ENCODE results near the gene BLOC1S3.

The BLOC1S3 gene, protein sequence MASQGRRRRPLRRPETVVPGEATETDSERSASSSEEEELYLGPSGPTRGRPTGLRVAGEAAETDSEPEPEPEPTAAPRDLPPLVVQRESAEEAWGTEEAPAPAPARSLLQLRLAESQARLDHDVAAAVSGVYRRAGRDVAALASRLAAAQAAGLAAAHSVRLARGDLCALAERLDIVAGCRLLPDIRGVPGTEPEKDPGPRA

DNA sequence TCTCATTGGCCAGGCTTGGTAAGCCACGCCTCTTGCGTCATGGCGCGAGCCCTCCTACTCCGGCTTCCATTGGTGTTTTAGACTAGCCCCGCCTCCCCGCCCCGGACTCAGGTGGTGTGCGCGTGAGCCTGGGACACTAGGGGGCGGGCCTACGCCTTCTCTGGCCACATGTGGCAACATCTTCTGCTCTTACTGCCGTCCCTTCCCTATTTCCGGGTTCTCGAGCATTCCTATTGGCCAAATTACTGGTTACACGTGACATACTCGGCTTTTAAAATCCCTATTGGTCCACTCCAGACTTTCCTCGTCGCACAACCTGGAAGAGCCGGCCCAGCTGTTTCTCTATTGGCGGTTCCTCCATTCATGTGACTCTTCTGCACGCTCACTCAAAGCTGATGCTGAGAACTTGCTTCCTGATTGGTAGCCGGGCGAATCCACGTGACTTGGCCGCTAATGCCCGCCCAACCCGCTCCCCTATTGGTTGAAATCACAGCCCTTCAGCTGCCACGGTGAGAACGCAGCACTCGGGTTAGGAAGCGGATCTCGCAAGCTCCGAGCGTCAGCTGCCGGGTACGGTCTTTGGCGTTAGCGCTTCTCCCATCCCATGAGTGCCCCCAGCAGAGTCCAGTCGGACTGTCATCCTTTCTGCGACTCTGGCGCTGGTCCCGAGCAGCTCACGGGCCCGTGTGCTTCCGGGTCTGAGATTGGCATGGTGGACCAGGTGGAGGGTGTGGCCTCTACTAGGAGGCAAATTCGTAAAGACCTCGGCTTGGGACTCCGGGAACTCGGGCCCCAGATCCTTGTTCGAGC is at the start of gene BLOC1S3:
BLOC1S3 (plus strand) TSS at position 523 of the 810 bp plus-strand sequence. CDS start 513 bp downstream, outside the sequence.
- Mint-ChIP-seq H3K36me3 (ENCODE audit: low read depth) (peaks cover 8% of the 10 kb centered on the region), H3K4me3 (peak within 1 kb of the TSS; percentile 94), H3K27ac (peak within 1 kb of the TSS; percentile 97), H3K27me3 (ENCODE audit: low read depth, poor library complexity) (peaks cover 18% of the 10 kb centered on the region), H3K4me1 (peaks cover 44% of the 10 kb centered on the region), H3K9me3 (no peaks in the 10 kb centered on the region)
- TF ChIP-seq, protein P1, sequence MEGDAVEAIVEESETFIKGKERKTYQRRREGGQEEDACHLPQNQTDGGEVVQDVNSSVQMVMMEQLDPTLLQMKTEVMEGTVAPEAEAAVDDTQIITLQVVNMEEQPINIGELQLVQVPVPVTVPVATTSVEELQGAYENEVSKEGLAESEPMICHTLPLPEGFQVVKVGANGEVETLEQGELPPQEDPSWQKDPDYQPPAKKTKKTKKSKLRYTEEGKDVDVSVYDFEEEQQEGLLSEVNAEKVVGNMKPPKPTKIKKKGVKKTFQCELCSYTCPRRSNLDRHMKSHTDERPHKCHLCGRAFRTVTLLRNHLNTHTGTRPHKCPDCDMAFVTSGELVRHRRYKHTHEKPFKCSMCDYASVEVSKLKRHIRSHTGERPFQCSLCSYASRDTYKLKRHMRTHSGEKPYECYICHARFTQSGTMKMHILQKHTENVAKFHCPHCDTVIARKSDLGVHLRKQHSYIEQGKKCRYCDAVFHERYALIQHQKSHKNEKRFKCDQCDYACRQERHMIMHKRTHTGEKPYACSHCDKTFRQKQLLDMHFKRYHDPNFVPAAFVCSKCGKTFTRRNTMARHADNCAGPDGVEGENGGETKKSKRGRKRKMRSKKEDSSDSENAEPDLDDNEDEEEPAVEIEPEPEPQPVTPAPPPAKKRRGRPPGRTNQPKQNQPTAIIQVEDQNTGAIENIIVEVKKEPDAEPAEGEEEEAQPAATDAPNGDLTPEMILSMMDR (IDR thresholded peaks at IDR 0.05), result peak; percentile 38
- DNase-seq, result peak; percentile 100

DNA sequence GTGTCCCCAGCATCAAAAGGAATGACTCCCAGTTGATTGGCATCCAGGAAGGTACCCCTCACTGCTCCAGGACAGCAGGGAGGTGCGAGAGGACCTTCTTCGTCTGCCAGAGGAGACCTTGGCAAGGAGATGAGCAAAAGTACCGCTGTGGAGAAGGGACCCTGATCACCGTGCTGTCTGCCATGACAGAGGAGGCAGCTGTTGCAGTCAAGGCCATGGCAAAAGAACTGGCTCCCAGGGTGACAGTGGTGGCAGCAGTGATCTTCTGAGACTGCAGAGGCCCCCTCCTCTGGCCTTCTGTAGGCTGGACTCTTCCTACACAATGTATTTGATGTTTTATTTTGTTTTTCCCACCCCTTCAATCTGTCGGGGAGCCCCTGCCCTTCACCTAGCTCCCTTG is 49.8 kb upstream of the BLOC1S3 start:
- DNase-seq, result no peak
- Mint-ChIP-seq H3K4me1 (peaks cover 36% of the 10 kb centered on the region), H3K27ac (no peak overlapping the region), H3K36me3 (ENCODE audit: low read depth) (no peaks in the 10 kb centered on the region), H3K27me3 (ENCODE audit: low read depth, poor library complexity) (peaks cover 5% of the 10 kb centered on the region), H3K9me3 (no peaks in the 10 kb centered on the region), H3K4me3 (no peak overlapping the region)
- TF ChIP-seq, protein P1 (IDR thresholded peaks at IDR 0.05), result no peak

DNA sequence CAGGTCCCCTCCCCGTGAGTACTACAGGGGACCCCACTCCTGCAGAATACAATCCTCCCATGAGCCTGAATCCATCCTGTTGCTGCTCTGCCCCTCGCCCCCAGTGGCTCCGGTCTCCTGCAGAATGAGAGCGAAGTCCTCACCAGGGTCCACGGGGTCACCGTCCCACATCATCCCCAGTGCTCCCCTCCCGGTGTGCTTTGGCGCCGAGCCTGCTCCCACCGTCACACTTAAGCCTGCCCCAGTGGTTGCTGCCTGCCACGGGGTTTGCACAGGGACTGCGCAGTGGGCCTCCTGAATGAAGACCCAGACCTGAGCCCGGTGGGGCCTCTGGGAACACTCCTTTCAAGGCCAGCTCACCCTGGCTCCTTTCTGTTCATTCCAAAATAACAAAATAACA is 48.3 kb upstream of the BLOC1S3 start:
- H3K36me3 Mint-ChIP-seq (ENCODE audit: low read depth), result no peaks in the 10 kb centered on the region
- TF ChIP-seq, protein P1 (IDR thresholded peaks at IDR 0.05), result no peak
- H3K4me1 Mint-ChIP-seq, result peaks cover 42% of the 10 kb centered on the region
- no peak for DNase-seq
- H3K27me3 Mint-ChIP-seq (ENCODE audit: low read depth, poor library complexity), result peaks cover 2% of the 10 kb centered on the region
- H3K4me3 Mint-ChIP-seq, result no peak overlapping the region
- H3K9me3 Mint-ChIP-seq, result no peaks in the 10 kb centered on the region
- H3K27ac Mint-ChIP-seq, result no peak overlapping the region

DNA sequence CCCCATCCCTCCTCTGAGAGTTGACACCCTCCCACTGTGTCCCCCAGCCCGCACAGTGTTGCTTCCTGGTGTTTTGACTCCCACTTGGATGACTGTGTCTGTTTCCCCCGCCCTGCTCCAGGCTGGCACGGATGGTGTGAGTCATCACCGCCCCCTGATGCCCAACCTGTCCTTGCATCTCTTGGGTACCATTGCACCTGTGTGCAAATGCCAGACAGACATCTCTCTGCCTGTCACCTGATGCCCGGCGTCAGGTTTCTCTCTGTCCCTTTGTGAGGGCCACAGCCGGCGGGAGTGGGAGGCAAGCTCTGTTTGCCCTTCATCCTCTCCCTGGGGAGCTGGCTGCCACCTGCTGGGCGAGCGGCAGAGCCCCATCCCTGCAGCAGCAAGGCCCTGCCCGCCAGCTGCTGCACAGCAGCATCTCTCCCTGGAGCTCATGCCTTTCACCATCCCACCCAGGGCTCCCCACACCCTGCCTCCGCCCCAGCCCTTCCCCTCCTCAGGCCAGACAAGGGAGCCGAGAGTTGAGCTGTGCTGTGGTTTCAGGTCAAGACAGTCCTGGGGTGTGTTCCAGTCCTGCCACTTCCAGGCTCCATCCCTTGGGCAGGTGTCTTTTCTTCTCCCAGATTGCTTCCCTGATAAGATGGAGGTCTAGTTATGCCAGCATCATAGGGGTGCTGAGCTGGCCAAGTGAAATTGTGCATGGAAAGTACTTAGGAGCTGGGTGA is 47.5 kb upstream of the BLOC1S3 start:
- peak; percentile 38 for DNase-seq
- no peak overlapping the region for H3K4me3 Mint-ChIP-seq
- H3K36me3 Mint-ChIP-seq (ENCODE audit: low read depth), result no peaks in the 10 kb centered on the region
- H3K27ac Mint-ChIP-seq, result no peak overlapping the region
- TF ChIP-seq, protein P1 (IDR thresholded peaks at IDR 0.05), result no peak
- peaks cover 37% of the 10 kb centered on the region for H3K4me1 Mint-ChIP-seq
- H3K27me3 Mint-ChIP-seq (ENCODE audit: low read depth, poor library complexity), result peaks cover 2% of the 10 kb centered on the region
- H3K9me3 Mint-ChIP-seq, result no peaks in the 10 kb centered on the region

DNA sequence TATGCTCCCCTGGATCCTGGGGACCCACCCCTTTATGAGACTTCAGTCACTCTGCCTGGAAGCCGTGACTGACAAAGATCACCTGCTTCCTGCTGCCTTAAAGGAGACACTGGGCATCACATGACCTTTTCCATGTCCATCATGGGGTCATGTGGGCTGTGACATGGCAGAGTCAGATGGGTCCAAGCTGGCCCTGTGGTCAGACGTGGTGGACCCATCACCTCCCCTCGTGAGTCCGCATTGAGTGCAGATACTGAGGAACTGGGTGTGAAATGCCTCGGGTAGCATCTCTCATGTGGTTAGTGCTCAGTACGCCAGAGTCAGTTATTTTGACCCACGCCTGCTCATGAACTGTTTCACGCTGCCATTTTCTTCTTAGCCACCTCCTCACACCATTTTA is 44.9 kb upstream of the BLOC1S3 start:
- peak overlapping the region; percentile 94 for H3K27ac Mint-ChIP-seq
- no peak for DNase-seq
- TF ChIP-seq, protein P1 (IDR thresholded peaks at IDR 0.05), result no peak
- peaks cover 2% of the 10 kb centered on the region for H3K27me3 Mint-ChIP-seq (ENCODE audit: low read depth, poor library complexity)
- H3K4me1 Mint-ChIP-seq, result peaks cover 60% of the 10 kb centered on the region
- H3K36me3 Mint-ChIP-seq (ENCODE audit: low read depth), result no peaks in the 10 kb centered on the region
- H3K9me3 Mint-ChIP-seq, result no peaks in the 10 kb centered on the region
- no peak overlapping the region for H3K4me3 Mint-ChIP-seq

Data from nephron progenitor cell (in vitro differentiated cells).